A549 (cell line): ENCODE results near the gene ARL15. TPM values are rescaled to one million over a fixed set of nuclear protein-coding genes. Genes with fewer than 3 reads are reported as not detected.

Source experiments
- ATAC-seq, 2 experiments: fragments of 200-7000 bp in 1 of 2; fragments of >200 bp in 1 of 2; cut with Nextera tagmentation in 1 of 2; cut with Tn5 transposase in 1 of 2; 3 replicates each; pipeline versions ENCODE4 v1.8.0 to v1.9.1; 2018 to 2020; ENCODE audit warnings: mild to moderate bottlenecking in 1 of 2, moderate library complexity in 1 of 2
- CTCF ChIA-PET: fragments of 300-600 bp; sonication (Branson Sonifier 250); formaldehyde crosslinking; extraction: SDS; loops from one replicate; lab custom pipeline; 2021; ENCODE audit warnings: antibody characterized with exemption, inconsistent platforms; lab: Yijun Ruan, JAX
- POLR2A ChIA-PET: fragments of 350-600 bp; formaldehyde crosslinking; extraction: SDS; loops from one replicate; lab custom pipeline; 2021; ENCODE audit warnings: antibody characterized with exemption, inconsistent platforms; lab: Yijun Ruan, JAX
- DNase-seq, 2 experiments: peaks; one replicate each; pipeline versions ENCODE4 v3.0.0 to v3.0.0-alpha.2; 2011 to 2016; ENCODE audit warnings: low read depth in 1 of 2, low spot score in 1 of 2
- FAIRE-seq: peaks from 2 replicates; lab custom pipeline; 2011; peaks lifted over from hg19 to GRCh38; lab: Jason Lieb, UNC
- H3K27ac ChIP-seq, 2 experiments: fragments of >200 bp; sonication (Bioruptor Twin); formaldehyde crosslinking; 3 replicates each; pipeline ENCODE4 v1.5.1; 2016 to 2017
- H3K4me1 ChIP-seq: fragments of >200 bp; sonication (Bioruptor Twin); formaldehyde crosslinking; 3 replicates; pipeline ENCODE4 v1.6.1; 2016
- H3K4me2 ChIP-seq: fragments of >200 bp; sonication (Bioruptor Twin); formaldehyde crosslinking; 3 replicates; pipeline ENCODE4 v1.6.1; 2016
- H3K4me3 ChIP-seq: fragments of >200 bp; sonication (Bioruptor Twin); formaldehyde crosslinking; 3 replicates; pipeline ENCODE4 v1.5.1; 2016
- H3K9me3 ChIP-seq: fragments of >200 bp; sonication (Bioruptor Twin); formaldehyde crosslinking; 3 replicates; pipeline ENCODE4 v1.6.1; 2016
- ATOH8 ChIP-seq: fragments of 250-450 bp; sonication (Bioruptor Pico); IDR thresholded peaks from 2 replicates; pipeline ENCODE4 v1.5.0; 2020; ENCODE audit warnings: low read depth, mild to moderate bottlenecking, moderate library complexity
- CBX8 ChIP-seq: fragments of 200-600 bp; sonication (generic); IDR thresholded peaks from 2 replicates; pipeline ENCODE4 v1.6.1; 2016
- CHD2 ChIP-seq: fragments of 150-350 bp; IDR thresholded peaks from 2 replicates; pipeline ENCODE4 v1.6.1; 2014; ENCODE audit warnings: low read length; ENCODE audit not compliant: partially characterized antibody
- CHD4 ChIP-seq: fragments of 200-600 bp; sonication (generic); IDR thresholded peaks from 2 replicates; pipeline ENCODE4 v1.6.1; 2016; ENCODE audit warnings: antibody characterized with exemption, mild to moderate bottlenecking, borderline replicate concordance
- CTCF ChIP-seq: fragments of >200 bp; sonication (Bioruptor Twin); formaldehyde crosslinking; IDR thresholded peaks from 3 replicates; pipeline ENCODE4 v1.5.1; 2016
- EHF ChIP-seq: fragments of 250-450 bp; sonication (Bioruptor Pico); IDR thresholded peaks from 2 replicates; pipeline ENCODE4 v1.5.0; 2020; ENCODE audit warnings: mild to moderate bottlenecking
- EP300 ChIP-seq, 2 experiments: fragments of >200 bp; sonication (Bioruptor Twin); formaldehyde crosslinking; IDR thresholded peaks; 2 replicates in 1 of 2; 3 replicates in 1 of 2; pipeline ENCODE4 v1.6.1; 2016 to 2017
- FOSL2 ChIP-seq, 2 experiments: fragments of 450-650 bp in 1 of 2; fragments of >200 bp in 1 of 2; sonication (Bioruptor Twin) in 1 of 2; formaldehyde crosslinking; IDR thresholded peaks; 2 replicates each; pipeline versions ENCODE4 v1.5.0 to v1.6.1; 2016 to 2020; ENCODE audit warnings: mild to moderate bottlenecking in 1 of 2, moderate library complexity in 1 of 2
- HES2 ChIP-seq: fragments of >200 bp; sonication (Bioruptor Twin); formaldehyde crosslinking; IDR thresholded peaks from 2 replicates; pipeline ENCODE4 v1.6.1; 2016
- HOXA7 ChIP-seq: fragments of 250-450 bp; sonication (Bioruptor Pico); IDR thresholded peaks from 2 replicates; pipeline ENCODE4 v1.5.0; 2020; ENCODE audit warnings: mild to moderate bottlenecking, moderate library complexity
- HOXB5 ChIP-seq: fragments of 250-450 bp; sonication (Bioruptor Pico); IDR thresholded peaks from 2 replicates; pipeline ENCODE4 v1.5.0; 2020; ENCODE audit warnings: mild to moderate bottlenecking, moderate library complexity
- JUN ChIP-seq, 2 experiments: fragments of >200 bp; sonication (Bioruptor Twin); formaldehyde crosslinking; IDR thresholded peaks; 2 replicates in 1 of 2; 3 replicates in 1 of 2; pipeline ENCODE4 v1.6.1; 2016 to 2017
- KDM1A ChIP-seq: fragments of 200-600 bp; sonication (generic); IDR thresholded peaks from 2 replicates; pipeline ENCODE4 v1.6.1; 2016; ENCODE audit warnings: low read depth, mild to moderate bottlenecking
- MAFK ChIP-seq: fragments of 450-650 bp; IDR thresholded peaks from 2 replicates; pipeline ENCODE4 v1.6.1; 2014; ENCODE audit not compliant: partially characterized antibody
- MAZ ChIP-seq: fragments of 150-350 bp; IDR thresholded peaks from 2 replicates; pipeline ENCODE4 v1.6.1; 2014; ENCODE audit warnings: antibody characterized with exemption, low read depth, low read length, borderline replicate concordance
- POLR2A ChIP-seq: IDR thresholded peaks from 2 replicates; pipeline ENCODE4 v1.6.1; 2012; ENCODE audit warnings: mild to moderate bottlenecking, low read length
- RCOR1 ChIP-seq: fragments of 150-350 bp; IDR thresholded peaks from 2 replicates; pipeline ENCODE4 v1.6.1; 2014; ENCODE audit warnings: antibody characterized with exemption, low read length, low read depth
- RFX5 ChIP-seq: fragments of 450-650 bp; IDR thresholded peaks from 2 replicates; pipeline ENCODE4 v1.7.1; 2014; ENCODE audit warnings: antibody characterized with exemption, mild to moderate bottlenecking, moderate library complexity
- USF2 ChIP-seq: fragments of 450-650 bp; IDR thresholded peaks from 2 replicates; pipeline ENCODE4 v1.6.1; 2014; ENCODE audit warnings: antibody characterized with exemption
- ZFP36 ChIP-seq: fragments of 450-650 bp; IDR thresholded peaks from 2 replicates; pipeline ENCODE4 v1.6.1; 2014; ENCODE audit warnings: borderline replicate concordance; ENCODE audit not compliant: partially characterized antibody
- WGBS: methylation state at CpG from one replicate; pipeline ENCODE4 v1.1.6; 2017; ENCODE audit errors: missing lambda C conversion rate; 5-methylcytosine and 5-hydroxymethylcytosine counted together
- polyA plus RNA-seq, 4 experiments: library from polyadenylated mRNA; depleted of rRNA in 3 of 4; stranded (reverse); fragments of >200 nt; fragmentation: RNase III in 1 of 4; extraction: RNeasy Plus Mini Kit Qiagen cat#74134 plus additional on column Dnase treatment in 1 of 4; gene quantifications; 2 replicates in 3 of 4; 3 replicates in 1 of 4; pipeline ENCODE4 v1.2.3, GENCODE V29; 2011 to 2017
- TF ChIP-seq, protein P1 (sequence below): fragments of 150-350 bp; IDR thresholded peaks from 2 replicates; pipeline ENCODE4 v1.6.1; 2014; ENCODE audit warnings: low read depth, mild to moderate bottlenecking, low read length

The ARL15 gene
- polyA plus RNA-seq, 2 of the 4 experiments (the other 2 are of a cell fraction) = 11.8 to 12.1 TPM

- FAIRE-seq (no peak), DNase-seq (no peak), ATAC-seq (no peak)
- Histone ChIP-seq H3K4me2 (no peak overlapping the region), H3K4me1 (peaks cover 11% of the 10 kb centered on the region; the same call in 2 of the 3 replicates), H3K27ac (no peak overlapping the region), H3K4me3 (no peak overlapping the region), H3K9me3 (no peaks in the 10 kb centered on the region)
- WGBS = 72% methylated on average over 3 of the region's 3 CpGs
- TF ChIP-seq HES2 (no peak), USF2 (no peak), ATOH8 (no peak), EHF (CRISPR knock-in tag) (no peak), KDM1A (no peak), HOXB5 (CRISPR knock-in tag) (no peak), CHD2 (no peak)
- POLR2A ChIA-PET = no interaction called here
- CTCF ChIA-PET = interaction anchor here (1.2 kb wide), 1 partner anchor 23 kb away, joined by 3 read pairs; no protein-coding TSS in a partner anchor
Observed at GRCh38 chr5:53987101-53987500, 323.3 kb downstream of the ARL15 start.

DNA sequence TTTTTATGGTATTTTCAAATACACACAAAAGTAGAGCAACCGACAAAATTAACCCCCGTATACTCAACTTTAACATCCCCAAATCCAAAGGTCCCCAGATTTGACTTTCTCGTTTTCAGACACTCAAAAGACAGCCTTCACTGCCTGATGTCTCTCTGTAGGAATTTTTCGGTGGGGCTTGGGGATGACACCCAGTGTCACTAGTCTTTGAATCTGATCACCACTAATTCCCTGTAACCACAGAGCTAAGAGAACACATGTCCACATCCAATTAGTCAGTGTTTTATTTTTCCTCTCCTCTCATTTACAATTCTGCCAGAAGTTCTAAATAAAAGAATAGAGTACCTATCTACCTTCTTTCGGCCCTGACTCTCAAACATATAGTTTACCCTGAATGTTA is 324.6 kb downstream of the ARL15 start:
- Histone ChIP-seq H3K4me1 (peaks cover 11% of the 10 kb centered on the region; the same call in 2 of the 3 replicates), H3K27ac (no peak overlapping the region), H3K4me3 (no peak overlapping the region)
- POLR2A ChIA-PET = no interaction called here
- no peak for ATAC-seq
- CTCF ChIA-PET = no interaction called here
- TF ChIP-seq EP300 (IDR thresholded peaks at IDR 0.05) = no peak
- TF ChIP-seq CHD4 = no peak
- TF ChIP-seq MAZ = no peak
- no peak for TF ChIP-seq HES2
- TF ChIP-seq FOSL2 (IDR thresholded peaks at IDR 0.05) = no peak
- TF ChIP-seq FOSL2 (CRISPR knock-in tag; IDR thresholded peaks at IDR 0.05) = no peak
- TF ChIP-seq CBX8 = no peak
- TF ChIP-seq HOXA7 (CRISPR knock-in tag) = no peak
- no peak for TF ChIP-seq RFX5
- TF ChIP-seq CTCF = no peak
- TF ChIP-seq, protein P1, sequence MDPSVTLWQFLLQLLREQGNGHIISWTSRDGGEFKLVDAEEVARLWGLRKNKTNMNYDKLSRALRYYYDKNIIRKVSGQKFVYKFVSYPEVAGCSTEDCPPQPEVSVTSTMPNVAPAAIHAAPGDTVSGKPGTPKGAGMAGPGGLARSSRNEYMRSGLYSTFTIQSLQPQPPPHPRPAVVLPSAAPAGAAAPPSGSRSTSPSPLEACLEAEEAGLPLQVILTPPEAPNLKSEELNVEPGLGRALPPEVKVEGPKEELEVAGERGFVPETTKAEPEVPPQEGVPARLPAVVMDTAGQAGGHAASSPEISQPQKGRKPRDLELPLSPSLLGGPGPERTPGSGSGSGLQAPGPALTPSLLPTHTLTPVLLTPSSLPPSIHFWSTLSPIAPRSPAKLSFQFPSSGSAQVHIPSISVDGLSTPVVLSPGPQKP = no peak
- TF ChIP-seq RCOR1 = no peak
- no peak for TF ChIP-seq JUN (IDR thresholded peaks at IDR 0.05)
- no peak for TF ChIP-seq KDM1A
- TF ChIP-seq POLR2A = no peak
- TF ChIP-seq MAFK = no peak
- TF ChIP-seq ZFP36 = no peak
- TF ChIP-seq, all 56 proteins: peak for 0
- Histone ChIP-seq H3K9me3 (0 out of 3 replicates have a peak, but pooled peaks cover under 1% of the 10 kb centered on the region), H3K4me2 (no peak overlapping the region)
- 84% methylated on average over 5 of the region's 5 CpGs for WGBS
- DNase-seq = no peak
- FAIRE-seq = no peak
